Measurements from ENCODE around the gene RAX2.

RAX2 gene

GRCh38 chr19:3781603-3782002, 9.6 kb upstream of the RAX2 start:
- H3K27ac ChIP-seq, result no peak overlapping the region
- TF ChIP-seq ZFX (IDR thresholded peaks at IDR 0.05) (no peak), CTCF (conservative IDR thresholded peaks at IDR 0.05) (no peak)

- TF ChIP-seq ZFX (IDR thresholded peaks at IDR 0.05), result no peak
- no peak for TF ChIP-seq CTCF (conservative IDR thresholded peaks at IDR 0.05)
- no peak overlapping the region for H3K27ac ChIP-seq
These were observed 8.8 kb upstream of the RAX2 start for GRCh38 chr19:3780786-3781304.

- H3K27ac ChIP-seq, result no peak overlapping the region
- no peak for TF ChIP-seq ZFX (IDR thresholded peaks at IDR 0.05)
- no peak for TF ChIP-seq CTCF (conservative IDR thresholded peaks at IDR 0.05)
These were observed 7.1 kb upstream of the RAX2 start for GRCh38 chr19:3778899-3779723.

GRCh38 chr19:3778104-3778867, 6.3 kb upstream of the RAX2 start:
- no peak for TF ChIP-seq ZFX (IDR thresholded peaks at IDR 0.05)
- no peak for TF ChIP-seq CTCF (conservative IDR thresholded peaks at IDR 0.05)
- no peak overlapping the region for H3K27ac ChIP-seq

- TF ChIP-seq CTCF (conservative IDR thresholded peaks at IDR 0.05), result no peak
- no peak for TF ChIP-seq ZFX (IDR thresholded peaks at IDR 0.05)
- H3K27ac ChIP-seq, result no peak overlapping the region
These were observed 4.5 kb upstream of the RAX2 start for GRCh38 chr19:3776479-3777040.

- no peak overlapping the region for H3K27ac ChIP-seq
- TF ChIP-seq ZFX (IDR thresholded peaks at IDR 0.05), result no peak
These were observed 3.8 kb upstream of the RAX2 start for GRCh38 chr19:3775831-3776230.

GRCh38 chr19:3775374-3775711, 3.3 kb upstream of the RAX2 start:
- TF ChIP-seq CTCF (conservative IDR thresholded peaks at IDR 0.05), result no peak
- TF ChIP-seq ZFX (IDR thresholded peaks at IDR 0.05), result no peak

More at GRCh38 chr19:3775374-3775711, 3.3 kb upstream of the RAX2 start:
- no peak overlapping the region for H3K27ac ChIP-seq
